HEK293 (cell line): Measurements from ENCODE around the gene PCNX3.
"Not testable (repeated sequence)": the region's sequence is repeated elsewhere in the genome, so short reads cannot be mapped to it uniquely, and the experiment has no call there.

Source experiments
- ZNF138 ChIP-seq: fragments of 450-650 bp; formaldehyde crosslinking; IDR thresholded peaks from 2 replicates; pipeline ENCODE4 v1.5.1; 2016; ENCODE audit warnings: missing biosample characterization, missing genetic modification characterization, borderline replicate concordance
- ZNF530 ChIP-seq: fragments of 450-650 bp; formaldehyde crosslinking; IDR thresholded peaks from 2 replicates; pipeline ENCODE4 v1.5.1; 2016; ENCODE audit warnings: low read depth, missing biosample characterization, missing genetic modification characterization
- TF ChIP-seq, protein P1 (sequence below): fragments of 450-650 bp; formaldehyde crosslinking; IDR thresholded peaks from 2 replicates; pipeline ENCODE4 v1.5.1; 2016; ENCODE audit warnings: missing biosample characterization, missing genetic modification characterization

DNA sequence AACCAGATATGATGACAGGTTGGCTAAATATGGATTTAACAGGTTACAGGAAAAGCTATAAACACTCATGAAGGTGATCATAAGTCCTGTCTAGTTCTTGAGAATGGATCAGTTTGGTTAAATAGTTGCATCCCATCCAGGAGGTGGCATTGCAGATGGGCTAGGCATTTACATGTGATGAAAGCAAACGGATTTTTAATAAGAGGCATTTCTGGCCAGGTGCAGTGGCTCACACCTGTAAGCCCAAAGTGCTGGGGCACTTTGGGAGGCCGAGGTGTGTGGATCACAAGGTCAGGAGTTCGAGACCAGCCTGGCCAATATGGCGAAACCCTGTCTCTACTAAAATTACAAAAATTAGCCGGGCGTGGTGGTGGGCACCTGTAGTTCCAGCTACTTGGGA lies 67.9 kb downstream of the PCNX3 start:
- TF ChIP-seq ZNF530, ZNF138 (tag by site-specific recombination): not testable (repeated sequence)
- TF ChIP-seq, protein P1, sequence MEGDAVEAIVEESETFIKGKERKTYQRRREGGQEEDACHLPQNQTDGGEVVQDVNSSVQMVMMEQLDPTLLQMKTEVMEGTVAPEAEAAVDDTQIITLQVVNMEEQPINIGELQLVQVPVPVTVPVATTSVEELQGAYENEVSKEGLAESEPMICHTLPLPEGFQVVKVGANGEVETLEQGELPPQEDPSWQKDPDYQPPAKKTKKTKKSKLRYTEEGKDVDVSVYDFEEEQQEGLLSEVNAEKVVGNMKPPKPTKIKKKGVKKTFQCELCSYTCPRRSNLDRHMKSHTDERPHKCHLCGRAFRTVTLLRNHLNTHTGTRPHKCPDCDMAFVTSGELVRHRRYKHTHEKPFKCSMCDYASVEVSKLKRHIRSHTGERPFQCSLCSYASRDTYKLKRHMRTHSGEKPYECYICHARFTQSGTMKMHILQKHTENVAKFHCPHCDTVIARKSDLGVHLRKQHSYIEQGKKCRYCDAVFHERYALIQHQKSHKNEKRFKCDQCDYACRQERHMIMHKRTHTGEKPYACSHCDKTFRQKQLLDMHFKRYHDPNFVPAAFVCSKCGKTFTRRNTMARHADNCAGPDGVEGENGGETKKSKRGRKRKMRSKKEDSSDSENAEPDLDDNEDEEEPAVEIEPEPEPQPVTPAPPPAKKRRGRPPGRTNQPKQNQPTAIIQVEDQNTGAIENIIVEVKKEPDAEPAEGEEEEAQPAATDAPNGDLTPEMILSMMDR (tag by site-specific recombination) = not testable (repeated sequence)
